GM19238 (cell line): ENCODE results near the gene UBXN7.
"Not testable (repeated sequence)": the region's sequence is repeated elsewhere in the genome, so short reads cannot be mapped to it uniquely, and the experiment has no call there.

ENCODE experiments used
- DNase-seq: peaks from one replicate; pipeline ENCODE4 v3.0.0; 2011; ENCODE audit warnings: low spot score; ENCODE audit not compliant: insufficient read length

Gene UBXN7

DNA sequence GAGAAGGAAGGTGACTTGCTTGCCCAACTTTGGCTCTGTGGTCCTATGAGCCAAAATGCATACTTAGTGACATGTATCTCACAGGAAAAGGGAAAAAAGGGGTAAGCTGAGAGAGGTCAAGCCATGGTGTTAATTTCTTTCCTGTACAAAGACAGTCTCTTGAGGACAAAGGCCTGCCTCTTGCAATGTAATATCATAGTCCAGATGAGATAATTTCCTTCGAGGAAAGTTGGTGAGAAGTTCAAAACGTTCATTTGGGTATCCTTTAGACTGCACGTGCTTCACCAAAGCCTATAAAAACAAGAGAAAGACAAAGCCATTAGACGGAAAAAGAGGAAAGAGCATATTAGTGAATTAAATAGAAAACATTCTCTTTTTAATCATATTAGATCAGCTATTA is 75.7 kb downstream of the UBXN7 start:
- DNase-seq, result no peak

- no peak for DNase-seq
Observed at GRCh38 chr3:196355668-196356067, 76.6 kb downstream of the UBXN7 start.

- DNase-seq, result no peak
Observed at GRCh38 chr3:196354132-196354531, 78.1 kb downstream of the UBXN7 start.

- DNase-seq, result no peak
Observed at GRCh38 chr3:196351541-196351940, 80.7 kb downstream of the UBXN7 start.

GRCh38 chr3:196350067-196350466 is 82.2 kb downstream of the UBXN7 start:
- DNase-seq, result no peak

- no peak for DNase-seq
Observed at GRCh38 chr3:196348698-196349097, 83.5 kb downstream of the UBXN7 start.

- DNase-seq, result no peak
Observed at GRCh38 chr3:196344663-196345062, 87.6 kb downstream of the UBXN7 start.

DNA sequence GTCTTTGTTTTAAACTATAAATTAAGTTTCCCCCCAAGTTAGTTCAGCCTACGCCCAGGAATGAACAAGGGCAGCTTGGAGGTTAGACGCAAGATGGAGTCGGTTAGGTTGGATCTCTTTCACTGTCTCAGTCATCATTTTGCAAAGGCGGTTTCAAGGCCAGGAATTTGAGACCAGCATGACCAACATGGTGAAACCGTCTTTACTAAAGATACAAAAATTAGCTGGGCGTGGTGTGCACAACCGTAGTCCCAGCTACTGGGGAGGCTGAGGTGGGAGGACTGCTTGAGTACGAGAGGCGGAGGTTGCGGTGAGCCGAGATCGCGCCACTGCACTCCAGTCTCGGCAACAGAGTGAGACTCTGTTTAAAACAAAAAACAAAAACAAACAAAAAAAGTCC is 88.3 kb downstream of the UBXN7 start:
- DNase-seq, result not testable (repeated sequence)

- no peak for DNase-seq
Observed at GRCh38 chr3:196341137-196341536, 91.1 kb downstream of the UBXN7 start.

GRCh38 chr3:196340466-196340865 is 91.8 kb downstream of the UBXN7 start:
- DNase-seq, result no peak

DNA sequence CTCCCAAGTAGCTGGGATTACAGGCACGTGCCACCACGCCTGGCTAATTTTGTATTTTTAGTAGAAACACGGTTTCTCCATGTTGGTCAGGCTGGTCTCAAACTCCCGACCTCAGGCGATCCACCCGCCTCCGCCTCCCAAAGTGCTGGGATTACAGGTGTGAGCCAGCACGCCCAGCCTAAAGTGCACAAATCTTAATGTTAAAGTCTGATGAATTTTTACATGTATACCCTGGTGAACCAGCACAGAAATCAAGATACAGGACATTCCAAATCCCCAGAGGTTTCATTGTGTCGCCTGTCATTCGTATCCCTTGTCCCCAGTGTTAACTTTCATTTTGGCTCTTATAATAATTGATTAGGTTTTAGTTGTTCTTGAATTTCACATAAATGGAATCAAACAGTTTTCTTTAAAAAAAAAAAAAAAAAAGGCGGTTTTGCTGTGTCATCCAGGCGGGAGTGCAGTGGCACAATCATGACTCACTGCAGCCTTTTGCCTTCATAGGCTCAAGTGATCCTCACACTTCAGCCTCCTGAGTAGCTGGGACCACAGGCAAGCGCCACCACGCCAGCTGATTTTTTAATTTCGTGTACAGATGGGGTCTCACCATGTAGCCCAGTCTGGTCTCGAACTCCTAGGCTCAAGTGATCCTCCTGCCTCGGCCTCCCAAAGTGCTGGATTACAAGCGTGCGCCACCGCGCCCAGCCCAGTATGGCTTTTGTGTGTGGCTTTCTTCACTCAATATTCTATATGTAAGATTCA is 92.6 kb downstream of the UBXN7 start:
- DNase-seq, result no peak

DNA sequence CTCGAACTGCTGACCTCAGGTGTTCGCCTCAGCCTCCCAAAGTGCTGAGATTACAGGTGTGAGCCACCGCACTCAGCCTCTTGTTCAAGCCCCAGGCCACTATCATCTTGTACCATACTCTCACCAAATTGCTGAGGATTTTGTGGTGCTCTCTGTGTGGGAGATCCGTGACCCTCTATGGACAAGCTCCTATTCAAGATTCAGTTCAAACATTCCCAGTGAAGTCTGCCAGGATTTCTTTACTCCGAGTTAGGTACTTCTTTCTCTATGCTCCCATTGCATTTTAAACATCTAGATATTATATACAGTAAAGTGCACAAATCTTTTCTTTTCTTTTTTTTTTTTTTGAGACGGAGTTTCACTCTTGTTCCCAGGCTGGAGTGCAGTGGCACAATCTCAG is 93.2 kb downstream of the UBXN7 start:
- no peak for DNase-seq

GRCh38 chr3:196336319-196337145 is 95.7 kb downstream of the UBXN7 start:
- no peak for DNase-seq

- DNase-seq, result no peak
Observed at GRCh38 chr3:196335503-196335948, 96.7 kb downstream of the UBXN7 start.

DNA sequence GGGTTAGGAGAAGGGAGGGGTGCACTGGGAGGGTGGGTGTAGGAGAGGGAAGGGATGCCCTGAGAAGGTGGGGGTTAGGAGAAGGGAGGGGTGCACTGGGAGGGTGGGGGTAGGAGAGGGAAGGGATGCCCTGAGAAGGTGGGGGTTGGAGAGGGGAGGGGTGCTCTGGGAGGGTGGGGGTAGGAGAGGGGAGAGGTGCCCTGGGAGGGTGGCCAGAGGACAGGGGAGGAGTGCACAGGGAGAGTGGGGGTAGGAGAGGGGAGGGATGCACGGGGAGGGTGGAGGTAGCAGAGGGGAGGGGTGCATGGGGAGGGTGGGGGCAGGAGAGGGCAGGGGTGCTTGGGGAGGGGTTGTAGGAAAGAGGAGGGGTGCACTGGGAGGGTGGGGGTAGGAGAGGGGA is 97.2 kb downstream of the UBXN7 start:
- DNase-seq, result no peak

DNA sequence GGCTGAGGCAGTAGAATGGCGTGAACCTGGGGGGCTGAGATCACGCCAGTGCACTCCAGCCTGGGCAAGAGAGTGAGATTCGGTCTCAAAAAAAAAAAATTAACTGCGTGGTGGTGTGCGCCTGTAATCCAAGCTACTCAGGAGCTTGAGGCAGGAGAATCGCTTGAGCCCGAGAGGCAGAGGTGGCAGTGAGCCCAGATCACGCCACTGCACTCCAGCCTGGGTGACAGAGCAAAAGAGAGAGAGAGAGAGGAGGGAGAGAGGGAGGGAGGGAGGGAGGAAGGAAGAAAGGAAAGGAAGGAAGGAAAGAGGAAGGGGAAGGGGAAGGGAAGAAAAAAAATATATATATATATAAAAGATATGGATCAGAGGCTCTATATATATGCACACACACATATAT is 100.1 kb downstream of the UBXN7 start:
- DNase-seq, result no peak

GRCh38 chr3:196327405-196327804 is 104.8 kb downstream of the UBXN7 start:
- DNase-seq, result no peak

DNA sequence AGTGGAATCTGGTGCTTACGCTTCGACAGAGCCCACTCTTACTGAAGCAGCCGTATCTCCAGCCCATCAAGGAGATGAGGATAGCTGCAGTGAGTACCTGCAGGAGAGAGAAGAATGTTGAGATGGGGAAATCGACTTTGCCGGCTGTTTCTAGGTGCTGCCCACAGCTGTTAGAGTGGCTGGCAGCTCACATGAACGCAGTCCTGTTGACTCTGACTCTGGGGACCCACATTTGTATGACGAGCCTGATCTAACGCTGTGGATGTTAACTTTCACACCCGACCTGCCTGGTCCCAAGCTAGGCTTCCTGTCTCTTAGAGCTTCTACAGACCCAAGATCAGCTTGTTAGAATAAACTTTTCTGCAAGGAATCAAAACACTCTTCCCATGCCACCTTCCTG is 105.3 kb downstream of the UBXN7 start:
- DNase-seq, result no peak

GRCh38 chr3:196323691-196324090 is 108.5 kb downstream of the UBXN7 start:
- no peak for DNase-seq

DNA sequence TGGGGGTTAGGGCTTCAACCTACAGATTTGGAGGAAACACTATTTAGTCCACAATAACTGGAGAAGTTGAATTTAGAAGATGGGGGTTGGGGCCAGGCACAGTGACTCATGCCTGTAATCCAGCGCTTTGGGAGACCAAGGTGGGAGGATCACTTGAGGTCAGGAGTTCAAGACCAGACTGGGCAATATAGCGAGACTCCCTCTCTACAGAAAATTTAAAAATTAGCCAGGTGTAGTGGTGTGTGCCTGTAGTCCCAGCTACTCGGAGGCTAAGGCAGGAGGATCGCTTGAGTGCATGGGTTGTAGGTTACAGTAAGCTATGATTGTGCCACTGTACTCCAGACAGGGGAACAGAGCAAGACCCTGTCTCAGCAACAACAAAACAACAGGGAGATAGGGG is 109.2 kb downstream of the UBXN7 start:
- no peak for DNase-seq

- no peak for DNase-seq
Observed at GRCh38 chr3:196321162-196321561, 111.1 kb downstream of the UBXN7 start.

DNA sequence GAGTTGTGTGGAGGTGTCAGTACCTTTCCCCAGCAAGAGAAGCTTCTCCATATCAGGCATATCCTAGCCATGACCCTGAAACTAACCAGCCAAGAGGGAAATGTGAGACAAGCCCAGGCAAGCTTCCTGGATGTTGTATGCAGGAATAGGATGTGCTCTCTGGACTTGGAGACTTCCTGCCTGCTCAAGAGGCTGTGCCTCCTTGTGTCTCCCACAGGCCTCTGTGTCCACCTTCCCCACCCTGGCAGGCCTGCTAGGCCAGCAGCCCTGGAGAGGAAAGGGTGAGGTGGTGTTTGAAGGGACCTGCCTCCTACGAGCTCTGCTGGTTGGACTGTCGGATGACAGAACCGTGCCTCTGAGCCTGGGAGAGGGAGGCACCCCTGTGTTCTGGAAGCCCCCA is 112.1 kb downstream of the UBXN7 start:
- DNase-seq, result no peak
